Sigmoid colon (tissue), 7 donors: ENCODE results near the gene PCSK5. TPM values are rescaled to one million over a fixed set of nuclear protein-coding genes. Genes with fewer than 3 reads are reported as not detected.
"Not testable (repeated sequence)": the region's sequence is repeated elsewhere in the genome, so short reads cannot be mapped to it uniquely, and the experiment has no call there.

Source experiments
- DNase-seq: peaks from one replicate; pipeline ENCODE4 v3.0.0-alpha.2; 2019
- H3K27ac ChIP-seq, 4 donors: fragments of 200-600 bp; sonication (generic); one replicate each; pipeline ENCODE4 v1.5.1; 2016 to 2019; ENCODE audit warnings: mild to moderate bottlenecking in 1 of 4
- H3K27me3 ChIP-seq, 3 donors: fragments of 200-600 bp; sonication (generic); one replicate each; pipeline ENCODE4 v1.5.1; 2019; ENCODE audit warnings: mild to moderate bottlenecking in 1 of 3
- H3K36me3 ChIP-seq, 4 donors: fragments of 200-600 bp; sonication (generic); one replicate each; pipeline ENCODE4 v1.5.1; 2016 to 2019
- H3K4me1 ChIP-seq, 4 donors: fragments of 200-600 bp; sonication (generic); one replicate each; pipeline ENCODE4 v1.5.1; 2017 to 2019
- H3K4me3 ChIP-seq, 4 donors: fragments of 200-600 bp; sonication (generic); one replicate each; pipeline ENCODE4 v1.5.1; 2017 to 2019; ENCODE audit warnings: mild to moderate bottlenecking in 2 of 4, moderate library complexity in 1 of 4
- H3K9me3 ChIP-seq, 4 donors: fragments of 200-600 bp in 3 of 4; sonication (generic) in 3 of 4; one replicate each; pipeline versions ENCODE4 v1.5.1 to v1.6.1; 2013 to 2019
- EP300 ChIP-seq, 4 donors: sonication (generic); formaldehyde crosslinking; IDR thresholded peaks; one replicate each; pipeline ENCODE4 v1.6.1; 2017; ENCODE audit warnings: antibody characterized with exemption in 4 of 4
- POLR2A ChIP-seq, 2 donors: fragments of 450-650 bp; IDR thresholded peaks; one replicate each; pipeline ENCODE4 v1.6.1; 2016; ENCODE audit warnings: antibody characterized with exemption in 2 of 2, mild to moderate bottlenecking in 2 of 2, moderate library complexity in 2 of 2
- POLR2AphosphoS5 ChIP-seq, 4 donors: sonication (generic); formaldehyde crosslinking; IDR thresholded peaks; one replicate each; pipeline ENCODE4 v1.6.1; 2017; ENCODE audit warnings: antibody characterized with exemption in 4 of 4
- WGBS, 2 donors: extraction: QIAGEN DNeasy Blood & Tissue Kit; methylation state at CpG; one replicate each; pipeline ENCODE4 v1.1.7; 2013; 5-methylcytosine and 5-hydroxymethylcytosine counted together
- intact Hi-C: fragments of 100-400 bp; cut with DNase I; formaldehyde crosslinking; loops from one replicate; pipeline ENCODE4 v1.15.1; 2023
- polyA plus RNA-seq, 3 donors: library from polyadenylated mRNA; stranded (reverse); fragments of 200-250 nt; gene quantifications; one replicate each; pipeline ENCODE4 v1.2.3, GENCODE V29; 2013
- total RNA-seq, 4 donors: library from RNA; depleted of rRNA; stranded (reverse); fragments of >200 nt; gene quantifications; one replicate each; pipeline ENCODE4 v1.1.0, GENCODE V29; 2016
- TF ChIP-seq, protein P1 (sequence below), 4 experiments: fragments of 450-650 bp in 3 of 4; fragments of 200-600 bp in 1 of 4; IDR thresholded peaks; one replicate each; pipeline ENCODE4 v1.5.1; 2016 to 2019; ENCODE audit warnings: antibody characterized with exemption in 4 of 4, mild to moderate bottlenecking in 3 of 4, moderate library complexity in 2 of 4
- donor health status: healthy with polysubstance abuse.
- donor health status: Bipolar disorder and iron deficiency.
- donor health status: healthy.

PCSK5 gene
- total and polyA plus RNA-seq, 7 donors: 2.4 to 23.5 (median 8.4) TPM

DNA sequence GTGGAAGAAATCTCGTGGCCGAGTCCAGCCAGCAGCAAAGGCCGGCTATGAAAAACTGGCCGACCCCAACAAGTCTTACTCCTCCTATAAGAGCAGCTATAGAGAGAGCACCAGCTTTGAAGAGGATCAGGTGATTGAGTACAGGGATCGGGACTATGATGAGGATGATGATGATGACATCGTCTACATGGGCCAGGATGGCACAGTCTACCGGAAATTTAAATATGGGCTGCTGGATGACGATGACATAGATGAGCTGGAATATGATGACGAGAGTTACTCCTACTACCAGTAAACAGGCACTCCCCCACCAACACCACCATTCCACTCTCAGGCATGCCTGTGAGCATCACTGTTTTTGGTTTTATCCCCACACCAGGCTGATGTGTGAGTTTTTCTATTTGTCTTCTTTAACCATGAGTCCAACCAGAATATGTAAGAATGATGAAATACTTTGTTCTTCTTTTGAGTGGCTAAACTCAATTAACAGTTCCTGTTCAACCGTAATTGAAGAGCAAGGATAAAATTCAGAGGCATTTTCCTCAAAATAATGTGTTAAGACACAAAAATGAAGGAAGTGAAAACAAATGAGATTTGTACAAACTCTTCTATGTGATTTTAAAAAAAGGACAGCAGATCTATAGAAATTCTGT, 468.3 kb downstream of the PCSK5 start:
- 93 to 96% methylated on average over 10 of the region's 10 CpGs for WGBS, 2 donors
- no peak for DNase-seq
- intact Hi-C loops: no loop called here
- Histone ChIP-seq H3K9me3 (no peaks in the 10 kb centered on the region), H3K27me3 (no peaks in the 10 kb centered on the region), H3K36me3 (no peaks in the 10 kb centered on the region), H3K27ac (no peak overlapping the region), H3K4me3 (no peak overlapping the region), H3K4me1 (no peaks in the 10 kb centered on the region)
- TF ChIP-seq POLR2A (IDR thresholded peaks at IDR 0.05): no peak
- TF ChIP-seq, protein P1, sequence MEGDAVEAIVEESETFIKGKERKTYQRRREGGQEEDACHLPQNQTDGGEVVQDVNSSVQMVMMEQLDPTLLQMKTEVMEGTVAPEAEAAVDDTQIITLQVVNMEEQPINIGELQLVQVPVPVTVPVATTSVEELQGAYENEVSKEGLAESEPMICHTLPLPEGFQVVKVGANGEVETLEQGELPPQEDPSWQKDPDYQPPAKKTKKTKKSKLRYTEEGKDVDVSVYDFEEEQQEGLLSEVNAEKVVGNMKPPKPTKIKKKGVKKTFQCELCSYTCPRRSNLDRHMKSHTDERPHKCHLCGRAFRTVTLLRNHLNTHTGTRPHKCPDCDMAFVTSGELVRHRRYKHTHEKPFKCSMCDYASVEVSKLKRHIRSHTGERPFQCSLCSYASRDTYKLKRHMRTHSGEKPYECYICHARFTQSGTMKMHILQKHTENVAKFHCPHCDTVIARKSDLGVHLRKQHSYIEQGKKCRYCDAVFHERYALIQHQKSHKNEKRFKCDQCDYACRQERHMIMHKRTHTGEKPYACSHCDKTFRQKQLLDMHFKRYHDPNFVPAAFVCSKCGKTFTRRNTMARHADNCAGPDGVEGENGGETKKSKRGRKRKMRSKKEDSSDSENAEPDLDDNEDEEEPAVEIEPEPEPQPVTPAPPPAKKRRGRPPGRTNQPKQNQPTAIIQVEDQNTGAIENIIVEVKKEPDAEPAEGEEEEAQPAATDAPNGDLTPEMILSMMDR (IDR thresholded peaks at IDR 0.05): no peak
- TF ChIP-seq POLR2AphosphoS5 (IDR thresholded peaks at IDR 0.05): no peak
- TF ChIP-seq EP300 (IDR thresholded peaks at IDR 0.05): no peak

DNA sequence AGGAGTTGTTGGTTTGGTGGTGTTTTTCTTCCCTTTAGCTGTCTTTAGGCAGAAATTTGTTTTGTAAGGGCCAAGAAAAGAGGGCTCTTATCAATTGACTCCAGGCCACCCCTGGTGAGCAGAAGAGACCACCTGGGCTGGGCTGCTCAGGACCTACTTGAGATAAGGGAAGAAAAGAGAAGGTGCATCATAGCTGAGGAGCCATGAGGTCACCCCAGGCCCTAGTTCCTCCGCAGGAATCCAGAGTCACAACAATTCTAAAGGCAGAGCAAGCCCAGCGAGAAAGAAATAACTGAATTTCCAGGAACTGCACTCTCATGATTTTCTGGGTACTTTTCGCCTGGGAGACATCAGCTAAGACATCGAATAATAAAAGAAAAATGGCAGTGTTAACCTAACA, 468.9 kb downstream of the PCSK5 start:
- no peak overlapping the region for H3K4me3 ChIP-seq
- no peaks in the 10 kb centered on the region for H3K4me1 ChIP-seq
- intact Hi-C loops: no loop called here
- no peaks in the 10 kb centered on the region for H3K36me3 ChIP-seq
- H3K27ac ChIP-seq: no peak overlapping the region
- no peak for DNase-seq
- WGBS, 2 donors: 94% methylated on average over 4 of the region's 4 CpGs
- H3K27me3 ChIP-seq: no peaks in the 10 kb centered on the region
- TF ChIP-seq POLR2A (IDR thresholded peaks at IDR 0.05): no peak
- no peak for TF ChIP-seq POLR2AphosphoS5 (IDR thresholded peaks at IDR 0.05)
- TF ChIP-seq, protein P1 (IDR thresholded peaks at IDR 0.05): no peak
- TF ChIP-seq EP300 (IDR thresholded peaks at IDR 0.05): no peak
- no peaks in the 10 kb centered on the region for H3K9me3 ChIP-seq

GRCh38 chr9:76359766-76360165, 469.3 kb downstream of the PCSK5 start:
- 78 to 92% methylated on average over 2 of the region's 2 CpGs for WGBS, 2 donors
- intact Hi-C loops: no loop called here

DNA sequence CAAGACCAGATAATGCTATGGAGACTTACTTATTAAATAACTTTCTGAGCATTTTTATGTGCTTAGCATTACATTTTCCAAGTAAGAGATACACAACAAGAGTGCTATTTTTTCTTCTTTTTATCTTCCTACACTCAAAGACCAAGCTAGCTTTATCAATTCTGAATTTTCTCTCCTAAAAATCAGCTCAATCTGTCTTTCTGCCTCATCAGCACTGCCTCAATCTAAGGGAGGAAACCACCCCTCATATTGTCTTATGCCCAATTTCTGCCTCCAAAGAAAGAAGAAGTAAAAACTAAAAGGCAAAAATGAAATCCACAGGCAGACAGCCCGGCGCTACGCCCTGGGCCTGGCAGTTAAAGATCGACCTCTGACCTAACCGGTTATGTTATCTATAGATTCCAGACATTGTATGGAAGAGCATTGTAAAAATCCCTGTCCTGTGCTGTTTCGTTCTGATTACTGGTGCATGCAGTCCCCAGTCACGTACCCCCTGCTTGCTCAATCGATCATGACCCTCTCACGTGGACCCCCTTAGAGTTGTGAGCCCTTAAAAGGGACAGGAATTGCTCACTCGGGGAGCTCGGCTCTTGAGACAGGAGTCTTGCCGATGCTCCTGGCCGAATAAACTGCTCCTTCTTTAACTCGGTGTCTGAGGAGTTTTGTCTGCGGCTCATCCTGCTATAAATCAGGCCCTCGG, 472.0 kb downstream of the PCSK5 start:
- H3K9me3 ChIP-seq, H3K4me3 ChIP-seq, H3K27ac ChIP-seq, DNase-seq, H3K4me1 ChIP-seq, intact Hi-C loops, H3K27me3 ChIP-seq, H3K36me3 ChIP-seq: not testable (repeated sequence)
- WGBS, 2 donors: 48 to 65% methylated on average over 16 of the region's 16 CpGs

More at GRCh38 chr9:76359766-76360165, 469.3 kb downstream of the PCSK5 start:
- no peak for TF ChIP-seq EP300 (IDR thresholded peaks at IDR 0.05)
- no peak for TF ChIP-seq POLR2AphosphoS5 (IDR thresholded peaks at IDR 0.05)
- no peak for TF ChIP-seq POLR2A (IDR thresholded peaks at IDR 0.05)
- TF ChIP-seq, protein P1 (IDR thresholded peaks at IDR 0.05): no peak
- no peak overlapping the region for H3K4me3 ChIP-seq
- no peak for DNase-seq
- no peak overlapping the region for H3K27ac ChIP-seq
- no peaks in the 10 kb centered on the region for H3K4me1 ChIP-seq
- H3K27me3 ChIP-seq: no peaks in the 10 kb centered on the region
- no peaks in the 10 kb centered on the region for H3K9me3 ChIP-seq
- H3K36me3 ChIP-seq: no peaks in the 10 kb centered on the region

DNA sequence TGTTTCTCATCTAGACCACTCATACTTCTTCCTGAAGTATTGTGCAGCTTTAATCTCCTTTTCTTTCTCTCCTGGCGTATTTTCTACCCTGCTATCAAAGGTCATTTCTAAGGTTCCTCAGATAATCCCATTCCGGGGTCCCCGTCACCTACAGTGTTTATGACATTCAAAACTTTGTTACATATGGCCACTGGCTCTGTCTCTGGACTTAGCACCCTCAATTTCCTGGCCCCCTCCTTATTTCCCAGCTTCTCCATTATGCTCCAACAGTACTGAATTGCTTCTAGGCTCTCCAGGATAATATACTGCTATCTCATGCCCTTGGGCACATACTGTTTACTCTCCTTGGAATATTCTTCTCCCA, 472.5 kb downstream of the PCSK5 start:
- no peaks in the 10 kb centered on the region for H3K36me3 ChIP-seq
- H3K27me3 ChIP-seq: no peaks in the 10 kb centered on the region
- intact Hi-C loops: no loop called here
- no peaks in the 10 kb centered on the region for H3K4me1 ChIP-seq
- H3K4me3 ChIP-seq: no peak overlapping the region
- H3K27ac ChIP-seq: no peak overlapping the region
- TF ChIP-seq EP300 (IDR thresholded peaks at IDR 0.05): no peak
- no peak for TF ChIP-seq POLR2AphosphoS5 (IDR thresholded peaks at IDR 0.05)
- TF ChIP-seq, protein P1 (IDR thresholded peaks at IDR 0.05): no peak
- no peak for TF ChIP-seq POLR2A (IDR thresholded peaks at IDR 0.05)
- WGBS, 2 donors: 70 to 84% methylated on average over 3 of the region's 3 CpGs
- DNase-seq: no peak
- H3K9me3 ChIP-seq: no peaks in the 10 kb centered on the region
